WI38 (cell line): Measurements from ENCODE around the gene HSPBP1.

Experiments used
- H3K4me3 ChIP-seq: 2 replicates; pipeline ENCODE4 v1.5.1; 2011; ENCODE audit warnings: low read depth, mild to moderate bottlenecking, control low read depth, low read length
- CTCF ChIP-seq: IDR thresholded peaks from 2 replicates; pipeline ENCODE4 v1.5.1; 2012; ENCODE audit warnings: low read depth, mild to moderate bottlenecking, control low read depth, low read length

HSPBP1 gene

GRCh38 chr19:55252760-55253663 is 26.9 kb downstream of the HSPBP1 start:
- no peak for TF ChIP-seq CTCF
- no peak overlapping the region for H3K4me3 ChIP-seq

- TF ChIP-seq CTCF, result no peak
- H3K4me3 ChIP-seq, result no peak overlapping the region
Measured at GRCh38 chr19:55251341-55252081, 28.4 kb downstream of the HSPBP1 start.

- TF ChIP-seq CTCF, result no peak
- H3K4me3 ChIP-seq, result no peak overlapping the region
Measured at GRCh38 chr19:55250262-55251036, 29.5 kb downstream of the HSPBP1 start.

GRCh38 chr19:55249841-55250240 is 30.1 kb downstream of the HSPBP1 start:
- no peak for TF ChIP-seq CTCF
- no peak overlapping the region for H3K4me3 ChIP-seq

GRCh38 chr19:55248704-55249103 is 31.2 kb downstream of the HSPBP1 start:
- TF ChIP-seq CTCF, result no peak
- no peak overlapping the region for H3K4me3 ChIP-seq

GRCh38 chr19:55248166-55248675 is 31.7 kb downstream of the HSPBP1 start:
- TF ChIP-seq CTCF, result no peak

More at GRCh38 chr19:55248166-55248675, 31.7 kb downstream of the HSPBP1 start:
- H3K4me3 ChIP-seq, result no peak overlapping the region
